IMR-90 (cell line): ENCODE measurements around the gene ERC2. TPM values are rescaled to one million over a fixed set of nuclear protein-coding genes. Genes with fewer than 3 reads are reported as not detected.

Source experiments
- ATAC-seq: fragments of 200-7000 bp; cut with Tn5 transposase; 2 replicates; pipeline ENCODE4 v1.9.1; 2020; ENCODE audit warnings: low read depth, mild to moderate bottlenecking, moderate library complexity
- BruUV-seq: library from RNA; stranded (reverse); fragments of 400-500 nt; replicated peaks from 2 replicates; lab custom pipeline; 2021; lab: Mats Ljungman, UMichigan
- CTCF ChIA-PET: fragments of 300-600 bp; formaldehyde crosslinking; extraction: SDS; loops from one replicate; lab custom pipeline; 2021; ENCODE audit warnings: antibody characterized with exemption; lab: Yijun Ruan, JAX
- POLR2A ChIA-PET: fragments of 300-600 bp; sonication (Branson Sonifier 250); formaldehyde crosslinking; loops from one replicate; lab custom pipeline; 2022; ENCODE audit warnings: antibody characterized with exemption; ENCODE audit not compliant: unreplicated experiment; lab: Charles Lee
- DNase-seq: peaks from one replicate; pipeline ENCODE4 v3.0.0; 2013
- H2AFZ ChIP-seq: replicated peaks from 2 replicates; pipeline ENCODE3; 2013; ENCODE audit warnings: low read length, mild to moderate bottlenecking; ENCODE audit not compliant: poor library complexity
- H2AK5ac ChIP-seq: 2 replicates; pipeline ENCODE4 v1.6.1; 2013; ENCODE audit warnings: low read depth, low read length, inconsistent platforms
- H2AK9ac ChIP-seq: replicated peaks from 2 replicates; pipeline ENCODE3; 2013; ENCODE audit warnings: mild to moderate bottlenecking, low read depth, low read length, moderate library complexity; ENCODE audit not compliant: poor library complexity
- H2BK120ac ChIP-seq: 2 replicates; pipeline ENCODE4 v1.6.1; 2013; ENCODE audit warnings: low read depth, low read length, inconsistent platforms
- H2BK15ac ChIP-seq: 3 replicates; pipeline ENCODE4 v1.6.1; 2013; ENCODE audit warnings: low read depth, low read length, inconsistent platforms
- H2BK20ac ChIP-seq: 2 replicates; pipeline ENCODE4 v1.6.1; 2013; ENCODE audit warnings: low read depth, mild to moderate bottlenecking, inconsistent platforms, low read length, moderate library complexity
- H2BK5ac ChIP-seq: 2 replicates; pipeline ENCODE4 v1.6.1; 2013; ENCODE audit warnings: mild to moderate bottlenecking, low read depth, low read length, inconsistent platforms; ENCODE audit not compliant: poor library complexity, severe bottlenecking
- H3K14ac ChIP-seq: replicated peaks from 2 replicates; pipeline ENCODE4 v1.6.1; 2013; ENCODE audit warnings: low read depth, low read length, inconsistent platforms
- H3K18ac ChIP-seq: 2 replicates; pipeline ENCODE4 v1.6.1; 2013; ENCODE audit warnings: low read depth, low read length, control low read depth
- H3K23ac ChIP-seq: 2 replicates; pipeline ENCODE4 v1.6.1; 2013; ENCODE audit warnings: low read depth, low read length, inconsistent platforms
- H3K27ac ChIP-seq: 2 replicates; pipeline ENCODE4 v1.5.1; 2013; ENCODE audit warnings: mild to moderate bottlenecking, control low read depth, low read length; ENCODE audit not compliant: insufficient read depth
- H3K27me3 ChIP-seq: 2 replicates; pipeline ENCODE4 v1.6.1; 2013; ENCODE audit warnings: low read length; ENCODE audit not compliant: control insufficient read depth, insufficient read depth
- H3K36me3 ChIP-seq: 2 replicates; pipeline ENCODE4 v1.6.1; 2013; ENCODE audit warnings: low read length, mixed read lengths; ENCODE audit not compliant: control insufficient read depth, insufficient read depth
- H3K4ac ChIP-seq: 2 replicates; pipeline ENCODE4 v1.6.1; 2013; ENCODE audit warnings: low read depth, low read length, inconsistent platforms
- H3K4me1 ChIP-seq: 2 replicates; pipeline ENCODE4 v1.6.1; 2013; ENCODE audit warnings: low read length, mixed read lengths; ENCODE audit not compliant: control insufficient read depth, insufficient read depth
- H3K4me2 ChIP-seq: 2 replicates; pipeline ENCODE4 v1.6.1; 2013; ENCODE audit warnings: low read depth, mild to moderate bottlenecking, control low read depth, low read length, moderate library complexity
- H3K4me3 ChIP-seq: 2 replicates; pipeline ENCODE4 v1.5.1; 2013; ENCODE audit warnings: low read depth, mild to moderate bottlenecking, control low read depth, low read length, moderate library complexity; ENCODE audit not compliant: insufficient read depth
- H3K56ac ChIP-seq: 2 replicates; pipeline ENCODE4 v1.6.1; 2013; ENCODE audit warnings: low read length, inconsistent platforms; ENCODE audit not compliant: insufficient read depth; ENCODE audit errors: extremely low read depth
- H3K79me1 ChIP-seq, 2 experiments: 2 replicates each; pipeline ENCODE4 v1.6.1; 2013; ENCODE audit warnings: low read length in 2 of 2, inconsistent platforms in 1 of 2, low read depth in 1 of 2
- H3K9ac ChIP-seq: 2 replicates; pipeline ENCODE4 v1.6.1; 2013; ENCODE audit warnings: low read depth, low read length, control low read depth
- H3K9me1 ChIP-seq: 2 replicates; pipeline ENCODE4 v1.6.1; 2013; ENCODE audit warnings: low read length, inconsistent platforms; ENCODE audit not compliant: insufficient read depth
- H3K9me3 ChIP-seq: 2 replicates; pipeline ENCODE4 v1.6.1; 2013; ENCODE audit warnings: low read length; ENCODE audit not compliant: control insufficient read depth, insufficient read depth
- H4K20me1 ChIP-seq: 2 replicates; pipeline ENCODE4 v1.6.1; 2013; ENCODE audit warnings: low read length, inconsistent platforms; ENCODE audit not compliant: insufficient read depth
- H4K5ac ChIP-seq: 2 replicates; pipeline ENCODE4 v1.6.1; 2013; ENCODE audit warnings: mild to moderate bottlenecking, low read depth, low read length, control low read depth
- H4K8ac ChIP-seq, 2 experiments: 2 replicates each; pipeline ENCODE4 v1.6.1; 2013; ENCODE audit warnings: low read depth in 2 of 2, low read length in 2 of 2, control low read depth in 1 of 2, inconsistent platforms in 1 of 2
- H4K91ac ChIP-seq: 2 replicates; pipeline ENCODE4 v1.6.1; 2013; ENCODE audit warnings: low read depth, low read length, inconsistent platforms; ENCODE audit not compliant: insufficient read depth
- BHLHE40 ChIP-seq: fragments of 150-350 bp; IDR thresholded peaks from 2 replicates; pipeline ENCODE4 v1.6.1; 2016; ENCODE audit warnings: mild to moderate bottlenecking, low read depth, low read length
- CEBPB ChIP-seq: IDR thresholded peaks from 2 replicates; pipeline ENCODE4 v1.6.1; 2012; ENCODE audit warnings: low read depth, low read length, improper control_type of control experiment
- CHD1 ChIP-seq: IDR thresholded peaks from 2 replicates; pipeline ENCODE4 v1.6.1; 2012; ENCODE audit warnings: low read depth, low read length, improper control_type of control experiment
- FOS ChIP-seq: fragments of 150-350 bp; IDR thresholded peaks from 2 replicates; pipeline ENCODE4 v1.6.1; 2016; ENCODE audit warnings: low read depth, low read length
- MAFK ChIP-seq: IDR thresholded peaks from 2 replicates; pipeline ENCODE4 v1.6.1; 2012; ENCODE audit warnings: low read depth, low read length, improper control_type of control experiment
- MXI1 ChIP-seq: IDR thresholded peaks from 2 replicates; pipeline ENCODE4 v1.6.1; 2012; ENCODE audit warnings: low read depth, mild to moderate bottlenecking, low read length, moderate library complexity, borderline replicate concordance
- RAD21 ChIP-seq: IDR thresholded peaks from 2 replicates; pipeline ENCODE4 v1.6.1; 2012; ENCODE audit warnings: low read length, improper control_type of control experiment
- WGBS, 2 experiments: methylation state at CpG; one replicate each; pipeline versions ENCODE4 v1.1.5 to v1.1.7; 2013; ENCODE audit warnings: missing lambda C conversion rate in 2 of 2; ENCODE audit not compliant: insufficient read length in 1 of 2; ENCODE audit errors: extremely low coverage in 2 of 2; 5-methylcytosine and 5-hydroxymethylcytosine counted together
- dilution Hi-C: fragments of 300-500 bp; cut with HindIII; formaldehyde crosslinking; loops from one replicate; pipeline ENCODE4 v1.14.3; 2018; ENCODE audit warnings: low sequenced_read_pairs; ENCODE audit not compliant: unreplicated experiment
- in situ Hi-C: fragments of 300-500 bp; cut with MboI; formaldehyde crosslinking; loops from 3 replicates; pipeline ENCODE4 v1.14.3; 2019; ENCODE audit warnings: low sequenced_read_pairs, inconsistent platforms, mixed read lengths
- intact Hi-C: fragments of 100-400 bp; cut with micrococcal nuclease; formaldehyde crosslinking; loops from 2 replicates; pipeline ENCODE4 v1.10.0; 2022
- polyA plus RNA-seq, 3 experiments: library from polyadenylated mRNA; depleted of rRNA; stranded (reverse); fragments of >200 nt; gene quantifications; 2 replicates each; pipeline ENCODE4 v1.2.3, GENCODE V29; 2012; ENCODE audit warnings: low replicate concordance in 1 of 3
- total RNA-seq: library from RNA; depleted of rRNA; stranded (reverse); fragments of >200 nt; gene quantifications from 2 replicates; pipeline ENCODE4 v1.2.3, GENCODE V29; 2012
- TF ChIP-seq, protein P1 (sequence below): fragments of 150-350 bp; IDR thresholded peaks from 2 replicates; pipeline ENCODE4 v1.6.1; 2017; ENCODE audit warnings: mild to moderate bottlenecking, antibody characterized with exemption, low read length, low read depth
- TF ChIP-seq, protein P2 (sequence below): fragments of 150-350 bp; IDR thresholded peaks from 2 replicates; pipeline ENCODE4 v1.6.1; 2016; ENCODE audit warnings: low read depth, mild to moderate bottlenecking, low read length, moderate library complexity, borderline replicate concordance
- TF ChIP-seq, protein P3 (sequence below): conservative IDR thresholded peaks from 2 replicates; pipeline ENCODE4 v1.5.1; 2012; ENCODE audit warnings: mild to moderate bottlenecking, low read depth, low read length, improper control_type of control experiment

ERC2 gene
- total and polyA plus RNA-seq, 2 of the 4 experiments (the other 2 are of a cell fraction) = 0.17 to 0.18 TPM

DNA sequence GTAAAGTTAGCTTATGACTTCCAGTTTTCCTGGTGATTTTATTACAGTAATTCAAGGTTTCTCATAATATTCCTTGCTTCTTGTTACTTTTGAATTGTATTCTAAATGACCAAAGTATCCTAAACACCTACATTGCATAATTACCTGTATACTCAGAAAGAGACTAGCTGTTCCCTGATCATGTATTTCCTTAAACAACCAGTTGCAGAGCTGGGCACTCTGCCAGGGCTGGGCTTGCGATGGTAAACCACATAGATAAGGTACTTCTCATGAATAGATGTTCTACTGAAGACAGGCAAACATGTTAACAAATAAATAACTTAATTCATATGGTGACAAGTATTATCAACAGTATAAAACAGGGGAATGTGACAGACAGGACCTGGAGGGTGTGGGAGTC lies 838.8 kb downstream of the ERC2 start:
- no peak overlapping the region for H2AK9ac ChIP-seq
- H4K8ac ChIP-seq = no peak overlapping the region
- H3K27me3 ChIP-seq = no peaks in the 10 kb centered on the region
- in situ Hi-C loops (no loop called here), dilution Hi-C loops (no loop called here), intact Hi-C loops (loop anchor here (10.0 kb wide), 2 partner anchors 265 to 435 kb away; no protein-coding TSS in a partner anchor)
- no peak overlapping the region for H4K91ac ChIP-seq
- H3K9me3 ChIP-seq = no peaks in the 10 kb centered on the region
- H2BK15ac ChIP-seq = no peak overlapping the region
- H3K36me3 ChIP-seq = no peaks in the 10 kb centered on the region
- peaks cover 7% of the 10 kb centered on the region for H3K4me1 ChIP-seq
- H2BK120ac ChIP-seq = no peak overlapping the region
- no CpG with 5 or more reads among the region's 1 CpG for WGBS, 2 experiments
- no peak overlapping the region for H3K18ac ChIP-seq
- no peak overlapping the region for H2AK5ac ChIP-seq
- H3K23ac ChIP-seq = no peak overlapping the region
- no peak overlapping the region for H4K5ac ChIP-seq
- no peak overlapping the region for H2AFZ ChIP-seq
- peak overlapping the region; percentile 14; the same call in 1 of the 2 replicates for H2BK20ac ChIP-seq
- no peak overlapping the region for H3K56ac ChIP-seq
- no peak overlapping the region for H3K14ac ChIP-seq
- no peak overlapping the region for H3K4me2 ChIP-seq
- no peaks in the 10 kb centered on the region for H4K20me1 ChIP-seq
- no peak for TF ChIP-seq MAFK
- TF ChIP-seq MXI1 = no peak
- no peak for TF ChIP-seq RAD21
- TF ChIP-seq, protein P1, sequence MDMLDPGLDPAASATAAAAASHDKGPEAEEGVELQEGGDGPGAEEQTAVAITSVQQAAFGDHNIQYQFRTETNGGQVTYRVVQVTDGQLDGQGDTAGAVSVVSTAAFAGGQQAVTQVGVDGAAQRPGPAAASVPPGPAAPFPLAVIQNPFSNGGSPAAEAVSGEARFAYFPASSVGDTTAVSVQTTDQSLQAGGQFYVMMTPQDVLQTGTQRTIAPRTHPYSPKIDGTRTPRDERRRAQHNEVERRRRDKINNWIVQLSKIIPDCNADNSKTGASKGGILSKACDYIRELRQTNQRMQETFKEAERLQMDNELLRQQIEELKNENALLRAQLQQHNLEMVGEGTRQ = no peak
- TF ChIP-seq BHLHE40 = no peak
- TF ChIP-seq FOS = no peak
- no peak for TF ChIP-seq CHD1
- no peak for TF ChIP-seq CEBPB
- TF ChIP-seq, protein P2, sequence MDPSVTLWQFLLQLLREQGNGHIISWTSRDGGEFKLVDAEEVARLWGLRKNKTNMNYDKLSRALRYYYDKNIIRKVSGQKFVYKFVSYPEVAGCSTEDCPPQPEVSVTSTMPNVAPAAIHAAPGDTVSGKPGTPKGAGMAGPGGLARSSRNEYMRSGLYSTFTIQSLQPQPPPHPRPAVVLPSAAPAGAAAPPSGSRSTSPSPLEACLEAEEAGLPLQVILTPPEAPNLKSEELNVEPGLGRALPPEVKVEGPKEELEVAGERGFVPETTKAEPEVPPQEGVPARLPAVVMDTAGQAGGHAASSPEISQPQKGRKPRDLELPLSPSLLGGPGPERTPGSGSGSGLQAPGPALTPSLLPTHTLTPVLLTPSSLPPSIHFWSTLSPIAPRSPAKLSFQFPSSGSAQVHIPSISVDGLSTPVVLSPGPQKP = no peak
- TF ChIP-seq, protein P3, sequence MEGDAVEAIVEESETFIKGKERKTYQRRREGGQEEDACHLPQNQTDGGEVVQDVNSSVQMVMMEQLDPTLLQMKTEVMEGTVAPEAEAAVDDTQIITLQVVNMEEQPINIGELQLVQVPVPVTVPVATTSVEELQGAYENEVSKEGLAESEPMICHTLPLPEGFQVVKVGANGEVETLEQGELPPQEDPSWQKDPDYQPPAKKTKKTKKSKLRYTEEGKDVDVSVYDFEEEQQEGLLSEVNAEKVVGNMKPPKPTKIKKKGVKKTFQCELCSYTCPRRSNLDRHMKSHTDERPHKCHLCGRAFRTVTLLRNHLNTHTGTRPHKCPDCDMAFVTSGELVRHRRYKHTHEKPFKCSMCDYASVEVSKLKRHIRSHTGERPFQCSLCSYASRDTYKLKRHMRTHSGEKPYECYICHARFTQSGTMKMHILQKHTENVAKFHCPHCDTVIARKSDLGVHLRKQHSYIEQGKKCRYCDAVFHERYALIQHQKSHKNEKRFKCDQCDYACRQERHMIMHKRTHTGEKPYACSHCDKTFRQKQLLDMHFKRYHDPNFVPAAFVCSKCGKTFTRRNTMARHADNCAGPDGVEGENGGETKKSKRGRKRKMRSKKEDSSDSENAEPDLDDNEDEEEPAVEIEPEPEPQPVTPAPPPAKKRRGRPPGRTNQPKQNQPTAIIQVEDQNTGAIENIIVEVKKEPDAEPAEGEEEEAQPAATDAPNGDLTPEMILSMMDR = no peak
- H3K4ac ChIP-seq = no peak overlapping the region
- DNase-seq = peak; percentile 31
- H3K79me1 ChIP-seq = no peaks in the 10 kb centered on the region
- H3K4me3 ChIP-seq = no peak overlapping the region
- H3K27ac ChIP-seq = no peak overlapping the region
- ChIA-PET POLR2A (no interaction called here), CTCF (no interaction called here)
- no peak overlapping the region for H2BK5ac ChIP-seq
- H3K9me1 ChIP-seq = no peaks in the 10 kb centered on the region; the same call in 1 of the 2 replicates
- H3K9ac ChIP-seq = no peak overlapping the region
- ATAC-seq = no peak
- no TSS peak for BruUV-seq
